A673 (cell line): ENCODE results near the gene DSCAML1. TPM values are rescaled to one million over a fixed set of nuclear protein-coding genes. Genes with fewer than 3 reads are reported as not detected.

Experiments used
- BruUV-seq: library from RNA; stranded (reverse); fragments of 400-500 nt; replicated peaks from 2 replicates; lab custom pipeline; 2021; lab: Mats Ljungman, UMichigan
- CTCF ChIA-PET: fragments of 300-600 bp; sonication (Branson Sonifier 250); formaldehyde crosslinking; loops from one replicate; lab custom pipeline; 2022; ENCODE audit warnings: antibody characterized with exemption; lab: Charles Lee
- POLR2A ChIA-PET: fragments of 300-600 bp; sonication (Branson Sonifier 250); formaldehyde crosslinking; loops from one replicate; lab custom pipeline; 2022; ENCODE audit warnings: antibody characterized with exemption; ENCODE audit not compliant: low non-redundant PET; lab: Charles Lee
- DNase-seq: peaks from one replicate; pipeline ENCODE4 v3.0.0-alpha.2; 2015; ENCODE audit warnings: low spot score
- H3K27ac ChIP-seq: fragments of 200-600 bp; sonication (generic); 2 replicates; pipeline ENCODE4 v1.5.1; 2016; ENCODE audit warnings: mixed run types, low read depth, mild to moderate bottlenecking, mixed read lengths, antibody characterized with exemption, low read length; ENCODE audit not compliant: poor library complexity, severe bottlenecking
- H3K27me3 ChIP-seq: fragments of 200-600 bp; sonication (generic); replicated peaks from 2 replicates; pipeline ENCODE4 v1.6.1; 2017; ENCODE audit warnings: mixed run types, low read depth, mild to moderate bottlenecking, mixed read lengths, antibody characterized with exemption, low read length; ENCODE audit not compliant: insufficient read depth, poor library complexity
- H3K36me3 ChIP-seq: fragments of 200-600 bp; sonication (generic); 2 replicates; pipeline ENCODE4 v1.6.1; 2016; ENCODE audit warnings: mixed run types, mild to moderate bottlenecking, mixed read lengths, antibody characterized with exemption, low read length; ENCODE audit not compliant: insufficient read depth, poor library complexity, severe bottlenecking
- H3K4me1 ChIP-seq: fragments of 200-600 bp; sonication (generic); 2 replicates; pipeline ENCODE4 v1.6.1; 2017; ENCODE audit warnings: mixed run types, mild to moderate bottlenecking, mixed read lengths, antibody characterized with exemption, low read length; ENCODE audit not compliant: insufficient read depth, poor library complexity, severe bottlenecking
- H3K4me3 ChIP-seq: fragments of 200-600 bp; sonication (generic); 2 replicates; pipeline ENCODE4 v1.5.1; 2016; ENCODE audit warnings: low read depth, mixed run types, mild to moderate bottlenecking, mixed read lengths, low read length; ENCODE audit not compliant: poor library complexity, severe bottlenecking
- H3K9me3 ChIP-seq: fragments of 200-600 bp; sonication (generic); 2 replicates; pipeline ENCODE4 v1.6.1; 2016; ENCODE audit warnings: mixed run types, low read depth, mild to moderate bottlenecking, mixed read lengths, antibody characterized with exemption, low read length; ENCODE audit not compliant: poor library complexity, severe bottlenecking
- EZH2 ChIP-seq: fragments of 200-600 bp; sonication (generic); IDR thresholded peaks from 2 replicates; pipeline ENCODE4 v1.6.1; 2017; ENCODE audit warnings: borderline replicate concordance, low read depth, mild to moderate bottlenecking, mixed read lengths, antibody characterized with exemption, low read length; ENCODE audit not compliant: poor library complexity, severe bottlenecking
- intact Hi-C: fragments of 100-400 bp; cut with micrococcal nuclease; formaldehyde crosslinking; loops from one replicate; pipeline ENCODE4 v1.10.0; 2022; ENCODE audit not compliant: unreplicated experiment
- total RNA-seq: library from RNA; stranded (reverse); gene quantifications from 2 replicates; pipeline ENCODE4 v1.2.3, GENCODE V29; 2021
- TF ChIP-seq, protein P1 (sequence below): fragments of 300-800, 200-600 bp; sonication (generic); conservative IDR thresholded peaks from 2 replicates; pipeline ENCODE4 v1.5.1; 2017; ENCODE audit warnings: low read depth, mild to moderate bottlenecking, antibody characterized with exemption, low read length, moderate library complexity, mixed read lengths

Gene DSCAML1
- total RNA-seq, 1 experiment from 2014 or later, result not detected

GRCh38 chr11:117808784-117809183 is 11.8 kb upstream of the DSCAML1 start:
- POLR2A ChIA-PET, result interaction anchor here (0.7 kb wide), 1 partner anchor 261 kb away, joined by 6 read pairs; no protein-coding TSS in a partner anchor
- BruUV-seq, result no TSS peak
- H3K9me3 ChIP-seq, result no peaks in the 10 kb centered on the region
- intact Hi-C loops, result loop anchor here (2.0 kb wide), 1 partner anchor 382 kb away; no protein-coding TSS in a partner anchor
- DNase-seq, result no peak
- peaks cover 11% of the 10 kb centered on the region for H3K4me1 ChIP-seq
- TF ChIP-seq EZH2, result no peak
- TF ChIP-seq, protein P1, sequence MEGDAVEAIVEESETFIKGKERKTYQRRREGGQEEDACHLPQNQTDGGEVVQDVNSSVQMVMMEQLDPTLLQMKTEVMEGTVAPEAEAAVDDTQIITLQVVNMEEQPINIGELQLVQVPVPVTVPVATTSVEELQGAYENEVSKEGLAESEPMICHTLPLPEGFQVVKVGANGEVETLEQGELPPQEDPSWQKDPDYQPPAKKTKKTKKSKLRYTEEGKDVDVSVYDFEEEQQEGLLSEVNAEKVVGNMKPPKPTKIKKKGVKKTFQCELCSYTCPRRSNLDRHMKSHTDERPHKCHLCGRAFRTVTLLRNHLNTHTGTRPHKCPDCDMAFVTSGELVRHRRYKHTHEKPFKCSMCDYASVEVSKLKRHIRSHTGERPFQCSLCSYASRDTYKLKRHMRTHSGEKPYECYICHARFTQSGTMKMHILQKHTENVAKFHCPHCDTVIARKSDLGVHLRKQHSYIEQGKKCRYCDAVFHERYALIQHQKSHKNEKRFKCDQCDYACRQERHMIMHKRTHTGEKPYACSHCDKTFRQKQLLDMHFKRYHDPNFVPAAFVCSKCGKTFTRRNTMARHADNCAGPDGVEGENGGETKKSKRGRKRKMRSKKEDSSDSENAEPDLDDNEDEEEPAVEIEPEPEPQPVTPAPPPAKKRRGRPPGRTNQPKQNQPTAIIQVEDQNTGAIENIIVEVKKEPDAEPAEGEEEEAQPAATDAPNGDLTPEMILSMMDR, result no peak
- peaks cover 3% of the 10 kb centered on the region for H3K27me3 ChIP-seq
- H3K27ac ChIP-seq, result no peak overlapping the region
- no peaks in the 10 kb centered on the region for H3K36me3 ChIP-seq
- CTCF ChIA-PET, result interaction anchor here (0.6 to 3.1 kb wide), 7 partner anchors 9 to 492 kb away, joined by 3 to 59 read pairs (median 4); no protein-coding TSS in a partner anchor
- no peak overlapping the region for H3K4me3 ChIP-seq

- intact Hi-C loops, result loop anchor here (2.0 kb wide), 1 partner anchor 381 kb away; no protein-coding TSS in a partner anchor
- H3K4me1 ChIP-seq, result peaks cover 11% of the 10 kb centered on the region
- H3K4me3 ChIP-seq, result no peak overlapping the region
- BruUV-seq, result no TSS peak
- no peaks in the 10 kb centered on the region for H3K36me3 ChIP-seq
- no peaks in the 10 kb centered on the region for H3K9me3 ChIP-seq
- CTCF ChIA-PET, result interaction anchor here (0.5 to 3.1 kb wide), 13 partner anchors 9 to 381 kb away, joined by 3 to 59 read pairs (median 4); no protein-coding TSS in a partner anchor
- POLR2A ChIA-PET, result interaction anchor here (0.5 to 1.0 kb wide), 2 partner anchors 14 to 139 kb away, joined by 3 to 8 read pairs; no protein-coding TSS in a partner anchor
- H3K27ac ChIP-seq, result no peak overlapping the region
- peaks cover 3% of the 10 kb centered on the region for H3K27me3 ChIP-seq
- DNase-seq, result peak; percentile 83
- no peak for TF ChIP-seq EZH2
- TF ChIP-seq, protein P1, result peak; percentile 93
Observed at GRCh38 chr11:117807482-117808327, 10.7 kb upstream of the DSCAML1 start.

DNA sequence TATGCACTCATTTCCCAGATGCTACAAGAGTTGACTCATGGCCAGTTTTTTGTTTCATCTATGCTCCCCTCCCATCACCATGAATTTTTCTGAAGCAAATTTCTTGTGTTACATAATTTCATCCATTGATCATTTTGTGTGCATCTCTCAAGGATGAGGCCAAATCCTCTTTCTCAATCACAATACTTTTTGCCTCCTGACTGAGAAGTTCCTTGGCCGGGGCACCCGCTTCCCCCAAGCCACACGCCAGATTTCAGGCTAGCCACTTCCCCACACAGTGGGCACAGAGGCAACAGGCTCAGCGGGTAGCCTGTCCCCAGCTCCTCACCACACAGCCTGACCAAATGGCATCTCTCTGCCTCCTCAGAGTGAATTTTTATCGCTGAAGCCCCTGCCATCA is 9.8 kb upstream of the DSCAML1 start:
- ChIA-PET POLR2A (interaction anchor here (1.0 kb wide), 1 partner anchor 140 kb away, joined by 3 read pairs; no protein-coding TSS in a partner anchor), CTCF (interaction anchor here (0.6 to 3.1 kb wide), 11 partner anchors 8 to 380 kb away, joined by 3 to 59 read pairs (median 6); no protein-coding TSS in a partner anchor)
- no peaks in the 10 kb centered on the region for H3K9me3 ChIP-seq
- H3K36me3 ChIP-seq, result no peaks in the 10 kb centered on the region
- peaks cover 3% of the 10 kb centered on the region for H3K27me3 ChIP-seq
- H3K27ac ChIP-seq, result no peak overlapping the region
- intact Hi-C loops, result no loop called here
- no peak for DNase-seq
- H3K4me1 ChIP-seq, result peaks cover 11% of the 10 kb centered on the region
- BruUV-seq, result no TSS peak
- no peak overlapping the region for H3K4me3 ChIP-seq
- TF ChIP-seq, protein P1, result no peak
- TF ChIP-seq EZH2, result no peak
